Activated gamma-delta T cell treated with anti-CD3 and anti-CD28 coated beads, Interleukin-2, amount 50 U/mL, for 16 hours (primary cell): ENCODE data around the gene ERC2.

Experiments
- DNase-seq: peaks from one replicate; pipeline ENCODE4 v3.0.0-alpha.2; 2020; ENCODE audit warnings: low read depth

ERC2 gene

GRCh38 chr3:55675478-55675877 lies 792.8 kb downstream of the ERC2 start:
- DNase-seq: no peak

- no peak for DNase-seq
Measured at GRCh38 chr3:55673764-55674163, 794.5 kb downstream of the ERC2 start.

GRCh38 chr3:55669133-55669532 lies 799.1 kb downstream of the ERC2 start:
- DNase-seq: no peak

- DNase-seq: no peak
Measured at GRCh38 chr3:55668359-55668758, 799.9 kb downstream of the ERC2 start.

- DNase-seq: no peak
Measured at GRCh38 chr3:55664387-55664786, 803.9 kb downstream of the ERC2 start.

GRCh38 chr3:55662683-55663082 lies 805.6 kb downstream of the ERC2 start:
- DNase-seq: no peak

DNA sequence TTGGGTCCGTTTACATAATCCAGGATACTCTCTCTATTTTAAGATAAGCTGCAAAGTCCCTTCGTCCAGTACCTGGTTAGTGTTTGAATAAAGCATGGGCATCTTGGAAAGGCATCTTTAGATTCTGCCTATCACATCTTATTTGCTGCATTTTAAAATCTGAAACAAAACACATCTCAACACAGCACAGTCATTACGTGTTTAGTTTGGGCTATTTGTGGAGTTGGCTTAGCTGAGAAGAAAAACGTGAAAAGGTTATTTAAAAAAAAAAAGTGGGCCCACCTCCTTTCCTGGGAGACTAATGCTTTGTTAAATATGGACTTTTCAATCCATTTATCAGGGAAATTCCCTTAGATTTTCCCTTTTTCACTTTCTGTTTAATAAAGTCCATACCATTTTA lies 806.7 kb downstream of the ERC2 start:
- no peak for DNase-seq

GRCh38 chr3:55661141-55661540 lies 807.1 kb downstream of the ERC2 start:
- DNase-seq: no peak

DNA sequence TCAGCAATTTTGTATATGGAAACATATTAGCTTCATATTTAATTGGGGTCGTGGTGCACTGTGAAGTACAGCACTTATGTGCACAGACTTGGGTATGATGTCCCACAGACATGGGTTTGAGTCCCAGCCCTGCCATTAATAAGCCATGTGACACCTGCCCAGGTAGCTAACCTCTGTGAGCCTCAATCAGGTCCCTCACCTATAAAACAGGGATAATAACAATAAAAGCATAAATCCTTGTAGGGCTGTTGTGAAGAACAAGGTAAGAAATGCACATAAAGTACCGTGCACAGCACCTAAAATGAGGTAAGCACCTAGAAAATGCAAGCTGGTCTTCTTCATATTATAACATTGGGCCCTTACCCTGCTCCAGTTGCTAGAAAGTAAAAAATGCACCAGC lies 807.6 kb downstream of the ERC2 start:
- DNase-seq: no peak

DNA sequence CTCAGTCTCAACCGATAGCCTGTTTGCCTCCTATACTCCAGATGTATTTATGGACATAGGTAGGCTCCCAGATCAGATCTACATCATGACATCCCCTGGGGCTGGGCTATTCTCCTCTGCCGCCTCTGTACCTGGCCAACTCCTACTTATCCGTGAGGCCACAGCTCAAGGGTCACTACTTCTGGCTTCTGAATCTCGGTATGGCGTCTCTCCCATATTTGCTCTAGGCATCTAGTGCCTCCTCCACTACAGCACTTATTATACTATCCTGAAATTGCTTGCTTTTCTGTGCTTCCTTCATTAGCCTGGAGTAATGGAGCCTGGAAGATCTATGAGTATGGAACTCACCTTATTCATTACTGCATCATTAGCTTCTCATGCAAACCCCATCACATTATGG lies 808.6 kb downstream of the ERC2 start:
- no peak for DNase-seq

DNA sequence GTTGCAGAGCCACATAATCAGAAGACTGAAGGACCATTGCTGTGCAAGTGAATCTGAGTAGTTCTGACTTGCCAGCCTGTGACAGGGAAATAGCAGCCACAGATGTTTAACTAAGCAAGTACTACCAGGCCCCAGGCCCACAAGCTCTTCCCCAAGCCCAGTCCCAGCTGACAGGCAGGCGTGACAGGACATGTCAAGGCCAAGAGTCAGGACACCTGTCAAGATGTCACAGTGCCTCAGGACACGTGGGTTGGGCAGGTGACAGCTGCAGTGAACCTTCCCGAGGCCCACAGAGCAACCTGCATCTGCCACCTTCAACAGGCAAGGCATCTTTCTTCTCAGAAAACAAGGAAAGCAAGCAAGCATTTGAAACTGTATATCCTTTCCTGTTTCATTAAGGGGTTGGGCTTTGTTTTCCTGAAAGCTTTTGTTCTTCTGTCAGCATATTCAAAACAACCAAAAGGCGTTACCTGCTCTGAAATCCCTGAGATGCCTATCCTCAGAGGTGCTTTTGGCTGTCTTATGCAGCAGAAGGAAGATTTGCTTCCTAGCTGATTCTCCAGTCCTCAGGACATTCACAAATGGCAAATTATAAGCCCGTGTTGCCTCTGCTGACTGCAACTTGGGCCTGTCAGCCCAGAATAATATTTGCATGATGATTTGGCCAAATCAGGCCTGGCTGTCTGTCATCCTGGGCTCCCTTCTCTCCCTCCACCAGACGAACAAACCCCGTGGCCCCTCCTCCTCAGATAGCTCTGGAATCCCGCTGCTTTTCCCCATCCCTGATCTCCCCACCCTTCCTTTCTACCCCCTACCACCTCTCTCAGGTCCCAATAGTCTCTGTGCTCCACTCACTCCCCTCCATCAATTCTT lies 809.3 kb downstream of the ERC2 start:
- no peak for DNase-seq

GRCh38 chr3:55658270-55658669 lies 810.0 kb downstream of the ERC2 start:
- no peak for DNase-seq

DNA sequence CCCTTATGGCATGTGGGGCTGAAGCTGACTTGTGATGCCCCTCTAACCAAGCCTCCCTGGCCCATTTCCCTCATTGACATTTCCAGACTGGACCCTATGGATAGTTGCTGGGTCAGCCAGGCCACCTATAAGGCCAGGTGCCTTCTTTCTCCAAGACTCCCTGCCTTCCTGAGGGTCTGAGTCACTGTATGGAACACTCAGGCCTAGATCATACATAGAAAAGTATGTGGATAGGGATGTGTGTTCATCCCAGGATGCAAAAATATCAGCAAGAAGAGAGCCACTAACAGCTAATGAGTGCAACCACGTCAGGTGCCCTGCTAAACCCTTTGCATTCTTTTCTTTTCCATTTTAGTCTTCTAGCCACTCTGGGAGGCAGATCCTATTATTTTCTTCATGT lies 812.7 kb downstream of the ERC2 start:
- no peak for DNase-seq

GRCh38 chr3:55654123-55654760 lies 814.0 kb downstream of the ERC2 start:
- DNase-seq: no peak

- DNase-seq: no peak
Measured at GRCh38 chr3:55651011-55651410, 817.3 kb downstream of the ERC2 start.

DNA sequence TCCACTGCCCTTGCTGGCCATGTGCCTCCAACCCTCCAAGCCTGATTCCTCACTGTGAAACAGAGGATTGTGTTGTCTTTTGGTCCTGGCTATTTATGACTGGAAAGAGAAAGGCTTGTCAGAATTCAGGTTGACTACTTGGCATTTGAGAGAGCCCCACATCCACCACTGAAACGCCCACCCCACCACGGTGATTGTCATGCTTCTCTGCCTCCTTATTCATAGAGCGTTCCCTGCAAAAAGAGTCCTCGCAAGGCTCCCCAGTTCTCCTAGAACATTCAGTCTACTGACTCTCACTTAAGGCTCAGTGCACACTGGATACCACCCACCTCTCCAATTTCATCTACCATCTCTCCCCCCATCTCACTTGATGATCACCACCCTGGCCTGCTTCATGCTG lies 818.3 kb downstream of the ERC2 start:
- no peak for DNase-seq

DNA sequence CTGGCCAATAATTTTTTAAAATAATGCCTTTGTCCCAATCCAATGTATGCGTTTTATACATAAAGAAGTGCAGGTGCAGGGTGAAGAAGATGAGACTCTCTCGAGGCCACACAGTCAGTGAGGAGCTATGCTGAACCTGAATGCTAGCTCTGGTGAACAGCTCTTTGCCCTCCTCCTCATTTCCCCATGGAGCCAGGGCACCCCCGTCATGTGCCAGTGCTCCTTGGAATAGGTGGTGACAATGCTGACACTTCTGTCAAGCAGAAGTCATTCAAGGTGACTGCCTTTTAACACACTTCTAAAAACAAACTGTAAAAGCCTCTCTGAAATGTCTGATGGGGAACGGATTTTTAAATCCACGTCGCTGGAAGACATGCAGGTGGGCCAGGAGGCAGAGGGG lies 818.7 kb downstream of the ERC2 start:
- DNase-seq: no peak

DNA sequence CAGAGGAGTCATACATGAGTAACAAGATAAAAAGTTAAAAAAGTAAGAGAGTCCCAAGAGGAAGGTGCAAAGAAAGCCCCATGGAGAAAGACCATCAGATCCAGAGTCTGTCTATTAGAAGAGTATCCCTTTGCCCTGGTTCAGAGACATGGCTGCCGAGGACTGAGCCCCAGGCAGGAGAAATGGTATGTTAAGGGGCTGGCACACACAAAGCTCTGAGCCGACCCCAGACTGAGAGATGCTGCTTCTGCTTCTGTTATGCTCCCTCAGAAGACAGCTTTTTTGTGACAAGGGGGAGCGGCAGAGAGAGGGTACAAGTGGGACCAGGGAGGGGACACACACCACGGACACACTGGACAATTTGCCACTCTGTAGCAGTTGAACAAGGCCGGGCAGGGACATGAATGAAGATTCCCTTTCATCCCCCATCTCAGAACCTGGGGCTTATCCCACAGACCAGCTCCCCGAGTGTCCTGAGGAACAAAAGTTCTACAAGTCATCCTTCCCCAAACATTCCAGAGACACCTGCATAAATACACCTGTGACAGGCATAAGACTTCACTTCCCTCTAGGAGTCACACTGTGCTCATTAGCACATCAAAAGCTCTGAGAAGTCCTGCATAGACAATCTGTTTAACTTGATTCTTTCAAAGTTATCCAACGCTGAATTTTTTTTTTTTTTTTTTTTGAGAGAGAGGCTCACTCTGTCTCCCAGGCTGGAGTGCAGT lies 819.5 kb downstream of the ERC2 start:
- DNase-seq: no peak

DNA sequence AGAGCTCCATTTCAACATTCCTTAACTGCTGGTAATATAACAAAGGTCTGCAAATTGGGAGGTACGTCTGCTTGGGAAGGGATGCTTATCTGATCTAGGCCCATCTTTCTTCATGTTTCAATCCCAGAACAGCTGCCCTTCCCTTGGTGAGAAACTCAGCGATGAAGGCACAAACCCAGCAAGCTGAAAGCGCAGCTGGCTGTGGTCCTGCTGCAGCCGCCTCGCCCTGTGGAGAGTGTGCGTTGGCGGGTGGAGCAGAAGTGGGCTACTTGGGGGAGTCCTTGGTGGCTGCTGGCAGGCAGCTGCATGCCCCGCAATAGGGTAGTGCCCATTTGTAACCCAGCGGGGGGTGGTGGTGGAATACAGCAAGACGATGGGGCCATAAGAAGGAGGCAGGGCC lies 820.6 kb downstream of the ERC2 start:
- DNase-seq: no peak

DNA sequence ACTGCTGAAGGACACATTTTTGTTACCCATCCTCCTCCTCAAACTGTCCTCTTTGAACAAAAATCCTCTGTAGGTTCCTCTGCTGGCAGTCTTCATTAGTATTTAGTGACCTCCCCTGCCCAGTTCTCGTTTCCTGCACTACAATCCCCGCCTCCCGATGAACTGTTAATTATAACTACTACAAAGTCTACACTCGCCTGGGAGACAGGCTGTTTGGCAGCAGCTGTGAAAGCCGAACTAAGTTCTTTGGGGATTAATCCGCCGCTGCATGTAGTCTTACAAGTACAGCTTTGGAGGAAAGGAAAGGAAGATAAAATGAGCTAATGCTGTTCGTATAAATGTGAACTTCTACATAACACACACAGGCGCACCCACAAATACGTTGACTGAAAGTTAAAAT lies 821.2 kb downstream of the ERC2 start:
- DNase-seq: no peak

GRCh38 chr3:55646121-55646520 lies 822.1 kb downstream of the ERC2 start:
- DNase-seq: no peak

- no peak for DNase-seq
Measured at GRCh38 chr3:55645422-55645821, 822.8 kb downstream of the ERC2 start.

GRCh38 chr3:55643283-55643682 lies 825.0 kb downstream of the ERC2 start:
- DNase-seq: no peak
